ENCODE data around the gene GUCY1A1. TPM values are rescaled to one million over a fixed set of nuclear protein-coding genes. Genes with fewer than 3 reads are reported as not detected.

The GUCY1A1 gene
- total RNA-seq, 2 experiments from 2014 or later, result not detected

DNA sequence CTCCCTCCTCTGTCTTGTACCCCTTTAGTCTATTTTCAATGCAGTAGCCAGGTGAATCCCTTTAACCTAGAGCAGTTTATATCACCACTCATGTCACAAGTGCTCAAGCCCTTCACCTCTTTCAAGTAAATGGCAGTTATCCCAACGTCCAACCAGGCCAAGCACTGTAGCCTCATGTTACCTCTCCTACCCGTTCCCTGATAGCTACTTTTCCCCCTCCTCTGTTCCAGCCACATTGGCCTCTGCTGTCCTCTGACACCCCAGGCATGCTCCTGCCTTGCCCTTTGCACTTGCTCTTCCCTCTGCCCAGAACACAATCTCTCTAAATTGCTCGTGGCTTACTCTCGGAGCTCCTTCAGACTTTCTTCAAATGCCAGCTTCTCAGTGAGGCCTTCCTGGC lies 107.4 kb downstream of the GUCY1A1 start:
- Mint-ChIP-seq H3K4me1 (ENCODE audit: low read depth) (no peaks in the 10 kb centered on the region), H3K36me3 (ENCODE audit: low read depth) (no peaks in the 10 kb centered on the region), H3K4me3 (no peak overlapping the region), H3K27ac (no peak overlapping the region), H3K27me3 (peaks cover 1% of the 10 kb centered on the region), H3K9me3 (no peaks in the 10 kb centered on the region)
- no peaks in the 10 kb centered on the region for H3K36me3 ChIP-seq (ENCODE audit: insufficient read depth, low read length)
- H3K4me1 ChIP-seq (ENCODE audit: insufficient read depth, low read length), result no peaks in the 10 kb centered on the region
- peaks cover 0 to 4% of the 10 kb centered on the region in 2 experiments for H3K9me3 ChIP-seq (ENCODE audit: control insufficient read depth in 1 of 2, insufficient read depth in 1 of 2, low read length in 2 of 2)
- ATAC-seq (ENCODE audit: poor library complexity) (no peak), DNase-seq (no peak)
- TF ChIP-seq, protein P1, sequence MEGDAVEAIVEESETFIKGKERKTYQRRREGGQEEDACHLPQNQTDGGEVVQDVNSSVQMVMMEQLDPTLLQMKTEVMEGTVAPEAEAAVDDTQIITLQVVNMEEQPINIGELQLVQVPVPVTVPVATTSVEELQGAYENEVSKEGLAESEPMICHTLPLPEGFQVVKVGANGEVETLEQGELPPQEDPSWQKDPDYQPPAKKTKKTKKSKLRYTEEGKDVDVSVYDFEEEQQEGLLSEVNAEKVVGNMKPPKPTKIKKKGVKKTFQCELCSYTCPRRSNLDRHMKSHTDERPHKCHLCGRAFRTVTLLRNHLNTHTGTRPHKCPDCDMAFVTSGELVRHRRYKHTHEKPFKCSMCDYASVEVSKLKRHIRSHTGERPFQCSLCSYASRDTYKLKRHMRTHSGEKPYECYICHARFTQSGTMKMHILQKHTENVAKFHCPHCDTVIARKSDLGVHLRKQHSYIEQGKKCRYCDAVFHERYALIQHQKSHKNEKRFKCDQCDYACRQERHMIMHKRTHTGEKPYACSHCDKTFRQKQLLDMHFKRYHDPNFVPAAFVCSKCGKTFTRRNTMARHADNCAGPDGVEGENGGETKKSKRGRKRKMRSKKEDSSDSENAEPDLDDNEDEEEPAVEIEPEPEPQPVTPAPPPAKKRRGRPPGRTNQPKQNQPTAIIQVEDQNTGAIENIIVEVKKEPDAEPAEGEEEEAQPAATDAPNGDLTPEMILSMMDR (IDR thresholded peaks at IDR 0.05), result no peak
- no peak overlapping the region for H3K27ac ChIP-seq (ENCODE audit: low read depth in 1 of 2, low read length in 2 of 2)
- H3K4me3 ChIP-seq (ENCODE audit: low read length), result no peak overlapping the region
- intact Hi-C loops (cut with DNase I, micrococcal nuclease), result no loop called here
- H3K27me3 ChIP-seq (ENCODE audit: control insufficient read depth in 1 of 2, insufficient read depth in 2 of 2, low read length in 2 of 2), result no peaks in the 10 kb centered on the region
- CTCF ChIA-PET, result no interaction called here
- POLR2A ChIA-PET, result no interaction called here

DNA sequence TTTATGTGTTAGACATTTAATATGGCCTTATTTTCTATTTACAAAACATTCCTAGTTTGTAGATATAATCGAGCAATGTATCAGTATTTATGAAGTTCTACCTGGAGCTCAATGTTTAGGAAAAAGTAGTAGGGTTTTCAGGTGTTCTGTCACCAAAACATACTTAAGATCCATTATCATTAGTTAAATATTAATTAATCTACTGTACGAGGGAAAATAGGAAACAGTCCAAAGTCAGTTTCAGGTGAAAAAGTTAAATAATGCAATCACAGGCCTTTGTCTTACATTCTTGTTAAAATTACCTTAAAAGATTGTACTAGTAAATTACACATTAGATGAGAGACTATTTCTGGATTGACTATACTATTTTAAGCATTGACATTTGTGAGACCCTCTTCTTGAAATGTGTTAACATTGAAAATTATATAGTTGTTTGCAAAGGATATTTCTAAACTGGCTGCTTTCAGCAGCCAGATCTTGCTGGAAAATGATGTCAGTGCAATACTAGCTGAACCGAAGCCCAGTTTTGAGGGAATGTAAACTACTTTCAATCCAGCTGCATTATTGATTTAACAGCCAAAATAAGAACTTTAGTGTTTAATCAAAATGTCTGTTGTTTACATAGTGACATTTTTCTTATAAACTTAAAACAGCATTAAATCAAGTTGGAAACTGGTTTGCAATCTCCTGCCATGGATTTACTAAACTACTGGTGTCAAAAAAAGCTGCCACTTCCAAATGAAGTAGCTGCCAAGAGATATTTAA lies 111.5 kb downstream of the GUCY1A1 start:
- H3K9me3 Mint-ChIP-seq, result no peaks in the 10 kb centered on the region
- POLR2A ChIA-PET, result no interaction called here

DNA sequence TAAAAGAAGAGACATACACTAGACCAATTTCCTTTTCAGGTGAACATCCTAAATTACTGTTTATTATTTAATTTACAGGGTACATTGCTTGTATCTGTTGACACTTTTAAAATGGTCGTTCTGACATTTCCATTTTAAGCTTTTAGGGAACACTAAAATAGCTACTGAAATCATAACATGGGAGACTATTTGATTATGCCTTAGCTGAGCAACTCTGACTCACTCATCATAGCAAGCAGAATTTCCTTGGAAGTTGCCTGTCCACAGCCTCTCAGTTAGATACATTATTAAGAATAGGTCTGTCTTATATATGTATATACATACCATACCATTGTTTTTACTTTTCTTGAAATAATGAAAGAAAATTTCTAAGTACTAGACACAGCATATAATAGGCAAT lies 114.1 kb downstream of the GUCY1A1 start:
- ATAC-seq (ENCODE audit: poor library complexity), result no peak
- ChIA-PET POLR2A (no interaction called here), CTCF (no interaction called here)
- H3K27ac Mint-ChIP-seq, result no peak overlapping the region
- H3K27ac ChIP-seq (ENCODE audit: low read depth in 1 of 2, low read length in 2 of 2), result no peak overlapping the region
- no peaks in the 10 kb centered on the region for H3K27me3 ChIP-seq (ENCODE audit: control insufficient read depth in 1 of 2, insufficient read depth in 2 of 2, low read length in 2 of 2)
- TF ChIP-seq, protein P1 (IDR thresholded peaks at IDR 0.05), result no peak
- H3K4me3 ChIP-seq (ENCODE audit: low read length), result no peak overlapping the region
- intact Hi-C loops (cut with DNase I, micrococcal nuclease), result loop anchor here (10.0 kb wide), 2 partner anchors 796 to 1226 kb away; partner anchors contain the start of gene PLRG1 (in 1 of the 2)
- no peaks in the 10 kb centered on the region for H3K36me3 ChIP-seq (ENCODE audit: insufficient read depth, low read length)
- H3K4me3 Mint-ChIP-seq, result no peak overlapping the region
- DNase-seq, result no peak
- H3K36me3 Mint-ChIP-seq (ENCODE audit: low read depth), result no peaks in the 10 kb centered on the region
- no peaks in the 10 kb centered on the region for H3K4me1 ChIP-seq (ENCODE audit: insufficient read depth, low read length)
- H3K9me3 ChIP-seq (ENCODE audit: control insufficient read depth in 1 of 2, insufficient read depth in 1 of 2, low read length in 2 of 2), result no peaks in the 10 kb centered on the region
- H3K9me3 Mint-ChIP-seq, result no peaks in the 10 kb centered on the region
- no peaks in the 10 kb centered on the region for H3K27me3 Mint-ChIP-seq
- H3K4me1 Mint-ChIP-seq (ENCODE audit: low read depth), result no peaks in the 10 kb centered on the region

More for the DNA sequence above, 111.5 kb downstream of the GUCY1A1 start:
- CTCF ChIA-PET, result no interaction called here
- Mint-ChIP-seq H3K36me3 (ENCODE audit: low read depth) (no peaks in the 10 kb centered on the region), H3K27me3 (no peaks in the 10 kb centered on the region), H3K4me1 (ENCODE audit: low read depth) (no peaks in the 10 kb centered on the region), H3K27ac (no peak overlapping the region), H3K4me3 (no peak overlapping the region)
- TF ChIP-seq, protein P1 (IDR thresholded peaks at IDR 0.05), result no peak
- intact Hi-C loops (cut with DNase I, micrococcal nuclease), result no loop called here
- no peak overlapping the region for H3K4me3 ChIP-seq (ENCODE audit: low read length)
- no peak overlapping the region for H3K27ac ChIP-seq (ENCODE audit: low read depth in 1 of 2, low read length in 2 of 2)
- ATAC-seq (ENCODE audit: poor library complexity) (no peak), DNase-seq (no peak)
- no peaks in the 10 kb centered on the region for H3K36me3 ChIP-seq (ENCODE audit: insufficient read depth, low read length)
- H3K27me3 ChIP-seq (ENCODE audit: control insufficient read depth in 1 of 2, insufficient read depth in 2 of 2, low read length in 2 of 2), result no peaks in the 10 kb centered on the region
- H3K9me3 ChIP-seq (ENCODE audit: control insufficient read depth in 1 of 2, insufficient read depth in 1 of 2, low read length in 2 of 2), result peaks cover 0 to 4% of the 10 kb centered on the region in 2 experiments
- H3K4me1 ChIP-seq (ENCODE audit: insufficient read depth, low read length), result no peaks in the 10 kb centered on the region

Measured in CD4-positive, alpha-beta T cell (primary cell).